Adrenal gland (tissue), 5 donors: ENCODE measurements around the gene DOCK10.

Source experiments
- CTCF ChIP-seq, 6 experiments: fragments of 450-650 bp in 4 of 6; fragments of 200-600 bp in 2 of 6; sonication (generic) in 1 of 6; IDR thresholded peaks; 1 replicate in 5 of 6; 2 replicates in 1 of 6; pipeline versions ENCODE4 v1.5.1 to v1.8.0; 2016 to 2021; ENCODE audit warnings: antibody characterized with exemption in 6 of 6, mild to moderate bottlenecking in 2 of 6, moderate library complexity in 1 of 6
- POLR2A ChIP-seq, 2 donors: fragments of 450-650 bp; IDR thresholded peaks; one replicate each; pipeline ENCODE4 v1.6.1; 2017; ENCODE audit warnings: antibody characterized with exemption in 2 of 2, mild to moderate bottlenecking in 2 of 2, moderate library complexity in 1 of 2
- donor health status: DM: no; HTN: no; CAD: no.

GRCh38 chr2:224861266-224861665 is 181.0 kb downstream of the DOCK10 start:
- no peak for TF ChIP-seq CTCF (IDR thresholded peaks at IDR 0.05)
- TF ChIP-seq POLR2A (IDR thresholded peaks at IDR 0.05) = no peak
